Motor neuron (in vitro differentiated cells): ENCODE measurements around the gene LSAMP. TPM values are rescaled to one million over a fixed set of nuclear protein-coding genes. Genes with fewer than 3 reads are reported as not detected.

ENCODE experiments used
- ATAC-seq, 8 experiments: fragments of 200-7000 bp; cut with Tn5 transposase; replicated peaks in 6 of 8; 2 replicates each; pipeline ENCODE4 v1.8.0; 2021; ENCODE audit warnings: mild to moderate bottlenecking in 8 of 8, moderate library complexity in 8 of 8
- H3K27ac ChIP-seq, 2 donors: fragments of 250-450 bp; sonication (Bioruptor Pico); 2 replicates each; pipeline ENCODE4 v1.9.0; 2021; ENCODE audit warnings: antibody characterized with exemption in 2 of 2, mild to moderate bottlenecking in 2 of 2, moderate library complexity in 1 of 2
- H3K4me1 ChIP-seq, 2 donors: fragments of 250-450 bp; sonication (Bioruptor Pico); replicated peaks in 1 of 2; 2 replicates each; pipeline ENCODE4 v1.6.1; 2021; ENCODE audit warnings: antibody characterized with exemption in 2 of 2, mild to moderate bottlenecking in 2 of 2, moderate library complexity in 1 of 2
- H3K4me3 ChIP-seq, 5 donors: fragments of 250-450 bp; sonication (Bioruptor Pico); 2 replicates each; pipeline ENCODE4 v1.9.0; 2021; ENCODE audit warnings: antibody characterized with exemption in 5 of 5, mild to moderate bottlenecking in 5 of 5, moderate library complexity in 4 of 5
- WGBS, 10 experiments: fragments of 450-650 bp; shearing (Covaris generic); methylation state at CpG; one replicate each; pipeline ENCODE4 v1.0.0; 2022; 5-methylcytosine and 5-hydroxymethylcytosine counted together
- in situ Hi-C, 9 experiments: fragments of 400-800 bp; cut with MboI; loops; one replicate each; pipeline ENCODE4 v1.15.0; 2021; ENCODE audit warnings: low sequenced_read_pairs in 9 of 9, low pct_unique_long_range_greater_than_20kb in 2 of 9; ENCODE audit not compliant: unreplicated experiment in 9 of 9
- total RNA-seq, 8 experiments: library from RNA; unstranded; fragments of 300-600 nt; gene quantifications; 2 replicates each; pipeline versions ENCODE4 v1.2.3 to v1.2.4, GENCODE V29; 2022

The LSAMP gene
- total RNA-seq, 8 experiments from 2014 or later: 24.4 to 76.5 (median 39.2) TPM

DNA sequence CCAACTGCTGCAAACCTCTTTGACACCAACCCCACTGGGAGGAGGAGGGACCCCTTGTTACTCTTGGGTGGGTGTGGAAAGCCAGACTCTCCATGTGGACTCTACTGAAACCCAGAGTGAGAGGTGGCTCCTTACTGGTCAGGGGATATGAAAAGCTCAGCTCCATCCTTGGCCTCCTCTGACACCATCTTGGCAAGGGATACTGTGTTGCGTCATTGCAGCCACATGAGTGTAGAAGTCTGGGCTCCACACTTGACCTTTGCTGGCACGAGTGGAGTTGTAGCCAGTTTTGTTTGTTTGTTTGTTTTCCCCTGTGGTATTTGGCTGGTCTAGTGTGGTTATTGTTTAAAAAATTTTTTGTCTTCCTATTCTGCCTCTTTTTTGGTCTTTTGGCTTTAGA is 532.9 kb downstream of the LSAMP start:
- Histone ChIP-seq H3K4me3 (no peak overlapping the region), H3K4me1 (no peaks in the 10 kb centered on the region), H3K27ac (no peak overlapping the region)
- WGBS, 10 experiments: 60 to 100% (median 89%) methylated on average over 1 to 2 of the region's 2 CpGs; no CpG with 5 or more reads in 2 of the 10 experiments
- in situ Hi-C loops: no loop called here
- ATAC-seq: no peak

DNA sequence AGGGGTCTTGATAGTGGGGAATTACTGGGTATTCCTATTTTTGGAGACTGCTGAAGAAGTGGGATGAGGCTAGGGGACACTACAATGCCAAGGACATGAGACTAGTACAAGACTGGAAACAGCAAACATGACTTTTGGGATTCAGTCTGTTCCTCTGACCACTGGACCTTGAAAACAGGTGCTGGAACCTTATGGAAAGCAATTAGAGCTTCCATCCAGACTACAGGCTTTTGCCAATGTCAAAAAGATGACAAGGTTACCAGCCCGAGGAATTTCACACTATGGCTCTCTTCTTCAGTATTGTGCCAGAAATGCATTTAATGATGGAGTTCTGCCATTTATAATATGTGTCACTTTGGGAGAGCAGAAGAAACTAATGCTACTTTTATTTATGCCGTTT is 539.4 kb downstream of the LSAMP start:
- no peaks in the 10 kb centered on the region for H3K4me1 ChIP-seq
- H3K27ac ChIP-seq: no peak overlapping the region
- 61 to 100% (median 90%) methylated on average over 1 to 2 of the region's 2 CpGs; no CpG with 5 or more reads in 1 of the 10 experiments for WGBS, 10 experiments
- in situ Hi-C loops: no loop called here
- no peak overlapping the region for H3K4me3 ChIP-seq
- no peak for ATAC-seq

- in situ Hi-C loops: no loop called here
Measured at GRCh38 chr3:115903843-115904242, 541.4 kb downstream of the LSAMP start.

GRCh38 chr3:115901008-115901407 is 544.3 kb downstream of the LSAMP start:
- no peak overlapping the region for H3K27ac ChIP-seq
- no peak overlapping the region for H3K4me3 ChIP-seq
- no peak for ATAC-seq
- H3K4me1 ChIP-seq: peaks cover 0 to 2% of the 10 kb centered on the region in 2 donors
- in situ Hi-C loops: no loop called here

More at GRCh38 chr3:115903843-115904242, 541.4 kb downstream of the LSAMP start:
- Histone ChIP-seq H3K27ac (no peak overlapping the region), H3K4me3 (no peak overlapping the region), H3K4me1 (peaks cover 0 to 2% of the 10 kb centered on the region in 2 donors)
- WGBS, 10 experiments: 35 to 100% (median 89%) methylated on average over 2 of the region's 2 CpGs
- no peak for ATAC-seq

GRCh38 chr3:115899535-115899934 is 545.8 kb downstream of the LSAMP start:
- Histone ChIP-seq H3K4me1 (peaks cover 6 to 8% of the 10 kb centered on the region in 2 donors), H3K4me3 (no peak overlapping the region), H3K27ac (no peak overlapping the region)
- 35 to 100% (median 89%) methylated on average over 1 to 3 of the region's 3 CpGs; no CpG with 5 or more reads in 1 of the 10 experiments for whole genome bisulfite sequencing, 10 experiments
- no peak for ATAC-seq
- in situ Hi-C loops: no loop called here

DNA sequence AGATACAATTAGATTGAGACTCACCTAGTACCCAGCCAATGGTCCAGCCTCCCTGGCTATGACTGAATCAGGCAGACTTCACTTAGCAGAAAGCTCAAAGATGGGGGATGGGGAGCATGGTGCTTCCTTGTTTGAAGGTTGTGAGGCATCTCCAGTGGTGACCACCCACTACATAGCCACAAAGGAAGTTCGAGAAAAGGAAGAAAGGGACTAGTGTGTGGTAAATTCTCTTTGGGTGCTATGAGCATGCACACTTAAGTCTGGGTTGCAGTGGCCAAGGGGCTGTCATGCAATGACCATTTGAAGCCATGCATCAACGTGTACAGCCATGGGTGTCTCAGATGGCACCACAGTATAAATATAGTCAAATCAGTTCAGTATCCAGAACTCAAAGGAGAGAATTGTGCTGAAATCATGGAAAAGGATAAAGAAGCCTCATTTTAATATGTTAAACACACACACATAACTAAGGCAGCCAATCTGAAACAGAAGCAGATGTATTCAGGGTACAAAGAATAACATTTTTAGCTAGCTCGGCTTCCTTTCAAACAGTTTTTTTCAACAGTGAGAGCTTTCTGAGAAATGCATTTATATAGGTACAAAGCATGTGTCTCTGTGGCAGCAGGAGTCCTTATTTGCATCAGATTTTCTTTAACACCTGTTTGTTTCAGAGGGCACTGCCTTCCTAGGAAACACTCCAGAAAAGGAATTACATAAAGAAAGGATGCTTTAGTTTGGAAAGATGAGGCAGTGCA is 546.5 kb downstream of the LSAMP start:
- H3K27ac ChIP-seq: no peak overlapping the region
- no peak overlapping the region for H3K4me3 ChIP-seq
- H3K4me1 ChIP-seq: peaks cover 12 to 15% of the 10 kb centered on the region in 2 donors
- no peak for ATAC-seq
- in situ Hi-C loops: no loop called here
- WGBS, 10 experiments: 0 to 83% (median 42%) methylated on average over 1 to 3 of the region's 3 CpGs; no CpG with 5 or more reads in 1 of the 10 experiments

DNA sequence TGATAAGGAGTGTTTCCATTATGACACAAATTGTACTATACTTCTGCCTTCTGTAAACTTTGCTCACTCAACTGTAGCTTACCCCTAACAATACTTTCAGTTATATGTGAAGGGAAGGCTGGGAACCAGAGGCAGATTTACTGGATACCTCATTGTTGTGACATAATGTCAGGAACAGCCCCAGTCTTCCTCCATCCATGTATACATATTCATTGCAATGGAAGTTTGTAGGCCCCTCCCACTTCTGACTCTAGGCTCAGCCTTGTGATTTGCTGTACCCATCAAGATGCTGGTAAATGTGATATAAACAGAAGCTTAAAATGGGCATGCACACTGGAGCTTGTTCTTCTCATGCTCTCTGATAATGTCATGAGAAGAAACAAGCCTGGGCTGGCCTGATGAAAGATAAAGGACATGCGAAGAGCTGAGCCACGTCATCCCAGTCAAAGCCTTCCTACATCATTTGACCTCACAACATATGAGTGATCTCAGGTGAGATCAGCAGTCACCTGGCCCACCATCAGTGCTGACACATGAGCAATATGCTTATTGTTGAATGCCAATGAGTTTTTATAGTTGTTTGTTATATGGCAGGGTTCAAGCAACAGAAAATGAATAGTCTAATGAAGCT is 554.2 kb downstream of the LSAMP start:
- ATAC-seq: peak in 3 of 8 experiments; percentile 37 to 82 (median 81)
- in situ Hi-C loops: no loop called here
- WGBS, 10 experiments: 92 to 100% (median 100%) methylated on average over 1 to 2 of the region's 2 CpGs; no CpG with 5 or more reads in 7 of the 10 experiments
- Histone ChIP-seq H3K4me3 (no peak overlapping the region), H3K27ac (no peak overlapping the region), H3K4me1 (peaks cover 29 to 32% of the 10 kb centered on the region in 2 donors)

- in situ Hi-C loops: no loop called here
- Histone ChIP-seq H3K27ac (no peak overlapping the region), H3K4me3 (no peak overlapping the region), H3K4me1 (peaks cover 29 to 32% of the 10 kb centered on the region in 2 donors)
- WGBS, 10 experiments: 31 to 100% (median 90%) methylated on average over 1 to 2 of the region's 2 CpGs; no CpG with 5 or more reads in 1 of the 10 experiments
- peak in 4 of 8 experiments; percentile 31 to 70 (median 50) for ATAC-seq
Measured at GRCh38 chr3:115890579-115890978, 554.7 kb downstream of the LSAMP start.

DNA sequence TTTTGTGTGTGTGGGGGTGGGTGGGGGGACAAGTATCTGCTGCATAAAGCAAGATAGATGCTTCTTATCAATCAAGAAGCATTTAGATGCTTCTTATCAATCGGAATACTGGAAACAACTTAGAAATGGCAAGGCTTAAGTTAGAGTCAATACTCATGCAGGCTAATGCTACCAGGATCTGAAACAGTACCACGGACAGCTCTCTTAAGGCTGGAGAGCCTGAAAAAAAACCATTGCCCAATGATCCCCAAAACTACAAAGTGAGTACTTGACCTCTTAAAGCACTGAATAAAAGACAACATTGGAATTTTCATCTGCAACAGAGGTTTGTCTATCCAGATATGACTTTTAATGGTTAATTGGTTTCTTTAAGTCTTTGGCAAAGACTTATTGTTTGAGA is 559.7 kb downstream of the LSAMP start:
- H3K4me1 ChIP-seq: peaks cover 15 to 25% of the 10 kb centered on the region in 2 donors
- ATAC-seq: no peak
- H3K4me3 ChIP-seq: no peak overlapping the region
- in situ Hi-C loops: no loop called here
- H3K27ac ChIP-seq: no peak overlapping the region
- WGBS, 10 experiments: 22 to 100% (median 60%) methylated on average over 1 to 2 of the region's 2 CpGs; no CpG with 5 or more reads in 3 of the 10 experiments

DNA sequence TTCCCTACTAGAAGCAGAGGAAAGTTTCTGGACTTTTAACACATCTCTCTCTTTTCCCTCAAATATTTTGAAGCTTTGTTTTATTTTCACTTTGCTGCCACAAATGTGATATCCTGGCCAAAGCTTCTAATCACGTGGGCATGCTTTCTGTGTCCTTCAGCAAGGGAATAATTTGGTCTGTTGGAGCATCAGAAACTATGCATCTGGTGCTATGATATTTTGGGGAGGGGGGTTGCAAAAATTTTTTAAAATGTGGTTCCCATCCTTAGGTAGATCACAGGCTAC is 567.7 kb downstream of the LSAMP start:
- WGBS, 10 experiments: 0 to 100% (median 67%) methylated on average over 1 of the region's 1 CpG; no CpG with 5 or more reads in 3 of the 10 experiments
- ATAC-seq: peak in 1 of 8 experiments; percentile 20
- in situ Hi-C loops: no loop called here
- Histone ChIP-seq H3K27ac (no peak overlapping the region), H3K4me1 (peaks cover 10 to 20% of the 10 kb centered on the region in 2 donors), H3K4me3 (no peak overlapping the region)

DNA sequence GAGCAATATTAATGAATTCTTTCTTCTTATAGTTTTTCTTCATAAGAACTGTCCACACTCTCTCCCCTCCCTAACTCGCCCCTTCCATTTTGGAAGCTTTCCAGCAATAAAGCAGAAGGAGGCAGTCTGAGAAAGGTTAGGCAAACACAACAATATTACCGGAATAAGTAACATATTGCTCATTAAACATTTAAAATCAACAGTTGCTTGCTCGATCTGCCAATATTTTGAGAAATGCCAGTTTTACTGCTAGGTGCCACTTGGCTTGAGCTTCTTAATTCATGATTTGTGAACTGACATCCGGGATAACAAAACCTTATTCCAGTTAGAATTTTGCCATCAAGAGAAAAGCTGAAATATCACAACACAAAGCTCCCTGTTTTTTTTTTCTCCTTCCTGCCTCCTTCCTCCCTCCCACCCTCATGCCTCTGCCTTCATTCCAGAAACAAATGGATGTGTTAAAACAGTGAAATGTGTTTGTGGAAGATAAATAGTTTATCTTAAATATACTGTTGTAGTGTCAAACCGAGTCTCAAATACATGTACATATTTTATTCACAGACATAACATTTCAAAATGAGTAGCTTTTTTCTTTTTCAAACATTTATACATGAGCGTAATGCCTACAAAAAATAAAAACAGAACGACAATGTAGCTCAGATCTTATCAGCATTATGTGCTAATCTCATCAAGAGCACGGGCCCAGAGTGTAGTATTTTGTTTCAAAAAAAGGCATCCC is 568.2 kb downstream of the LSAMP start:
- H3K27ac ChIP-seq: no peak overlapping the region
- H3K4me3 ChIP-seq: no peak overlapping the region
- in situ Hi-C loops: no loop called here
- 4 to 86% (median 61%) methylated on average over 2 to 8 of the region's 8 CpGs for WGBS, 10 experiments
- ATAC-seq: peak in 1 of 8 experiments; percentile 45
- H3K4me1 ChIP-seq: peaks cover 10 to 18% of the 10 kb centered on the region in 2 donors

GRCh38 chr3:115875460-115875859 is 569.8 kb downstream of the LSAMP start:
- peaks cover 4 to 7% of the 10 kb centered on the region in 2 donors for H3K4me1 ChIP-seq
- ATAC-seq: no peak
- no peak overlapping the region for H3K4me3 ChIP-seq
- 29 to 100% (median 88%) methylated on average over 1 of the region's 1 CpG; no CpG with 5 or more reads in 5 of the 10 experiments for WGBS, 10 experiments
- in situ Hi-C loops: no loop called here
- no peak overlapping the region for H3K27ac ChIP-seq

DNA sequence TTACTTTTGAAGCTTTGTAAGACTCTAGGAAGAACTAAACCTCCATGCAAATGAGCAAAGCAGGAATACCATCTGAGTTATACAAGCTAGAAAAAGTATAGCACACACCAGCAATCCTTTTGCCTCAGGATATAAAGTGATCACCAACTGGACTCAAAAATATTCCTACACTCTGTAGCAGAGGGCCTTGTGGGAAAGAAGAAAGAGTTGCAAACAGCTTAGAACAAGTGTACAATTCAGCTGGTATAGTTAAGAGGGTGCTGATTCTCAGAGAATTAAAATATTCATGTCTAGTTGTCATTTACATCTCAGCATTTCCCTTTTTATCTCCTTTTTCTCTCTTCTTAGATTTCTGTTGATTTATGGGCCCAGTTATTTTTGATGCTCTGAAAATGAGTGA is 573.6 kb downstream of the LSAMP start:
- Histone ChIP-seq H3K4me1 (peaks cover 0 to 4% of the 10 kb centered on the region in 2 donors), H3K27ac (no peak overlapping the region), H3K4me3 (no peak overlapping the region)
- peak in 3 of 8 experiments; percentile 57 to 82 (median 69) for ATAC-seq
- in situ Hi-C loops: no loop called here
